Measurements from ENCODE around the gene LDLRAD3.
"Not testable (repeated sequence)": the region's sequence is repeated elsewhere in the genome, so short reads cannot be mapped to it uniquely, and the experiment has no call there.

Gene LDLRAD3

DNA sequence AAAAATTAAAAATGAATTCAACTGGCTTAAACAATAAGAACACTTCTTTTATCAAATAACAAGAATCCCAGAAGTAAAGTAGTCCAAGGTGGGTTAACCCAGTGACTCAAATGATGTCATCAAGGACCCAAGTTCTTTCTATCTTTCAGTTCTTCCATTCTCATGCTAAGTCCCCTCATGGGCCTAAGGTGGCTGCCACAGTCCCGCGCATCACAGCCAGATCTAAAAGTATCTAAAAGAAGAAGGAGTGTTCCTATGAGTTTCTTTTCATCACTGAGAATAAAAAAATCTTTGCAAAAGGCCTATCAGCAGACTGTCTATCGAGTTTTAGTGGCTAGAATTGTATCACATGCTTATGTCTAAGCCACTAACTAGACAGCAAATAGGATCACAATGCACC lies 37.2 kb upstream of the LDLRAD3 start:
- TF ChIP-seq ZNF8 (CRISPR knock-in tag; IDR thresholded peaks at IDR 0.05) (no peak), GLIS3 (CRISPR knock-in tag; IDR thresholded peaks at IDR 0.05) (no peak), OSR1 (CRISPR knock-in tag; IDR thresholded peaks at IDR 0.05) (no peak), POU6F1 (CRISPR knock-in tag; IDR thresholded peaks at IDR 0.05; ENCODE audit: borderline replicate concordance, low read depth) (no peak), ESRRG (CRISPR knock-in tag; IDR thresholded peaks at IDR 0.05) (no peak), ISL1 (CRISPR knock-in tag; IDR thresholded peaks at IDR 0.05) (no peak), ZNF565 (CRISPR knock-in tag; conservative IDR thresholded peaks at IDR 0.05; ENCODE audit: low read depth) (no peak), RARB (CRISPR knock-in tag; IDR thresholded peaks at IDR 0.05) (no peak), ZNF70 (CRISPR knock-in tag; IDR thresholded peaks at IDR 0.05) (no peak), ARNTL (CRISPR knock-in tag; IDR thresholded peaks at IDR 0.05; ENCODE audit: borderline replicate concordance, low read depth) (no peak), ZFP3 (CRISPR knock-in tag; IDR thresholded peaks at IDR 0.05) (no peak), TCF4 (CRISPR knock-in tag; IDR thresholded peaks at IDR 0.05; ENCODE audit: borderline replicate concordance) (no peak), CSDC2 (CRISPR knock-in tag; IDR thresholded peaks at IDR 0.05) (no peak), SNAI2 (CRISPR knock-in tag; IDR thresholded peaks at IDR 0.05) (no peak), PATZ1 (CRISPR knock-in tag; IDR thresholded peaks at IDR 0.05; ENCODE audit: borderline replicate concordance) (no peak), TOX (CRISPR knock-in tag; IDR thresholded peaks at IDR 0.05; ENCODE audit: borderline replicate concordance) (no peak), BACH2 (CRISPR knock-in tag; IDR thresholded peaks at IDR 0.05; ENCODE audit: borderline replicate concordance) (no peak)
- TF ChIP-seq, protein P1, sequence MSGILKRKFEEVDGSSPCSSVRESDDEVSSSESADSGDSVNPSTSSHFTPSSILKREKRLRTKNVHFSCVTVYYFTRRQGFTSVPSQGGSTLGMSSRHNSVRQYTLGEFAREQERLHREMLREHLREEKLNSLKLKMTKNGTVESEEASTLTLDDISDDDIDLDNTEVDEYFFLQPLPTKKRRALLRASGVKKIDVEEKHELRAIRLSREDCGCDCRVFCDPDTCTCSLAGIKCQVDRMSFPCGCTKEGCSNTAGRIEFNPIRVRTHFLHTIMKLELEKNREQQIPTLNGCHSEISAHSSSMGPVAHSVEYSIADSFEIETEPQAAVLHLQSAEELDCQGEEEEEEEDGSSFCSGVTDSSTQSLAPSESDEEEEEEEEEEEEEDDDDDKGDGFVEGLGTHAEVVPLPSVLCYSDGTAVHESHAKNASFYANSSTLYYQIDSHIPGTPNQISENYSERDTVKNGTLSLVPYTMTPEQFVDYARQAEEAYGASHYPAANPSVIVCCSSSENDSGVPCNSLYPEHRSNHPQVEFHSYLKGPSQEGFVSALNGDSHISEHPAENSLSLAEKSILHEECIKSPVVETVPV (CRISPR knock-in tag; IDR thresholded peaks at IDR 0.05): no peak
- ATAC-seq: no peak

GRCh38 chr11:35907648-35908431 lies 36.0 kb upstream of the LDLRAD3 start:
- peak; percentile 87 for ATAC-seq
- TF ChIP-seq TOX (CRISPR knock-in tag; IDR thresholded peaks at IDR 0.05; ENCODE audit: borderline replicate concordance) (peak; percentile 69; the same call in 1 of the 2 replicates), RARB (CRISPR knock-in tag; IDR thresholded peaks at IDR 0.05) (no peak), ARNTL (CRISPR knock-in tag; IDR thresholded peaks at IDR 0.05; ENCODE audit: borderline replicate concordance, low read depth) (no peak)

GRCh38 chr11:35908432-35908771 lies 35.5 kb upstream of the LDLRAD3 start:
- not testable (repeated sequence) for ATAC-seq

GRCh38 chr11:35909511-35910265 lies 34.2 kb upstream of the LDLRAD3 start:
- TF ChIP-seq, protein P1 (CRISPR knock-in tag; IDR thresholded peaks at IDR 0.05): no peak
- TF ChIP-seq GLIS3 (CRISPR knock-in tag; IDR thresholded peaks at IDR 0.05) (no peak), ZC3H10 (CRISPR knock-in tag; IDR thresholded peaks at IDR 0.05) (no peak), TSHZ2 (CRISPR knock-in tag; IDR thresholded peaks at IDR 0.05) (no peak), ARNTL (CRISPR knock-in tag; IDR thresholded peaks at IDR 0.05; ENCODE audit: borderline replicate concordance, low read depth) (no peak), TOX (CRISPR knock-in tag; IDR thresholded peaks at IDR 0.05; ENCODE audit: borderline replicate concordance) (no peak), PPARA (CRISPR knock-in tag; IDR thresholded peaks at IDR 0.05; ENCODE audit: borderline replicate concordance) (no peak), ZNF70 (CRISPR knock-in tag; IDR thresholded peaks at IDR 0.05) (no peak), CSDC2 (CRISPR knock-in tag; IDR thresholded peaks at IDR 0.05) (no peak), SNAI2 (CRISPR knock-in tag; IDR thresholded peaks at IDR 0.05) (no peak), ZNF565 (CRISPR knock-in tag; conservative IDR thresholded peaks at IDR 0.05; ENCODE audit: low read depth) (no peak)
- ATAC-seq: no peak

Data from SK-N-SH treated with all-trans-retinoic acid at 6 μM for 48 hours (cell line).